ENCODE results near the gene DCUN1D1. TPM values are rescaled to one million over a fixed set of nuclear protein-coding genes. Genes with fewer than 3 reads are reported as not detected.
A peak's percentile ranks its signal among the peaks of the same experiment; 100 is the strongest.

Gene DCUN1D1
- total and polyA plus RNA-seq, 2 of the 8 experiments (the other 6 are each of a cell fraction or from before 2014, with no cell fraction given) = 6.8 to 70.3 TPM

DNA sequence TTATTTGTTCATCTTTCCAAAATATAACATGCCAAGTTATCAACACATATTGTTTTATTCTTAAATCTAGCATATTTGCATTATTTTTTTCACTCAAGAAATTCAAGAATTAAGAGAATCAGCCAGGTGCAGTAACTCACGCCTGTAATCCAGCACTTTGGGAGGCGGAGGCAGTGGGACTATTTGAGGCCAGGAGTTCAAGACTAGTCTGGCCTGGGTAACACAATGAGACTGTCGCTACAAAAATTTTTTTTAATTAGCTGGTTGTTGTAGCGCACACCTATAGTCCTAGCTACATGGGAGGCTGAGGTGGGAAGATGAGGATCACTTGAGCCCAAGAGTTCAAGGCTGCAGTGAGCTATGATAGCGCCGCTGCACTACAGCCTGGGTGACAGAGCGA, 10.5 kb downstream of the DCUN1D1 start:
- H3K23ac ChIP-seq (ENCODE audit: insufficient read length) = no peak overlapping the region
- no peak overlapping the region for H3K56ac ChIP-seq (replicated peaks; ENCODE audit: insufficient read length, low read depth, low read length)
- H3K27ac ChIP-seq (ENCODE audit: low read depth, low read length) = no peak overlapping the region
- ChIA-PET POLR2A (ENCODE audit: partially characterized antibody) (interaction anchor here (1.7 kb wide), 1 partner anchor 12 kb away, joined by 3 read pairs; no protein-coding TSS in a partner anchor), CTCF (ENCODE audit: partially characterized antibody) (interaction anchor here (1.6 to 1.9 kb wide), 2 partner anchors 9 to 12 kb away, joined by 4 read pairs; no protein-coding TSS in a partner anchor)
- no peak overlapping the region for H3K9ac ChIP-seq (replicated peaks in 1 of 4; ENCODE audit: extremely low read depth in 1 of 4, low read depth in 3 of 4, low read length in 3 of 4)
- no peak overlapping the region for H2BK5ac ChIP-seq (ENCODE audit: low read depth, low read length)
- H2BK20ac ChIP-seq (ENCODE audit: low read length) = no peak overlapping the region
- no peak overlapping the region for H3K4me2 ChIP-seq (ENCODE audit: insufficient read depth in 1 of 2, low read depth in 2 of 2, low read length in 2 of 2)
- H3K23me2 ChIP-seq (ENCODE audit: low read depth, low read length) = no peaks in the 10 kb centered on the region
- TF ChIP-seq SUZ12 (IDR thresholded peaks at IDR 0.05; ENCODE audit: low read length) (no peak), CTBP2 (IDR thresholded peaks at IDR 0.05; ENCODE audit: borderline replicate concordance, insufficient read depth, insufficient read length, low read length) (no peak), POLR2A (IDR thresholded peaks at IDR 0.05; ENCODE audit: control extremely low read depth in 1 of 2, low read depth in 2 of 2, low read length in 2 of 2) (no peak), NRF1 (IDR thresholded peaks at IDR 0.05; ENCODE audit: low read depth, low read length) (no peak), TEAD4 (IDR thresholded peaks at IDR 0.05; ENCODE audit: low read depth, low read length) (no peak), KDM5A (IDR thresholded peaks at IDR 0.05; ENCODE audit: low read length) (no peak), POLR2AphosphoS5 (IDR thresholded peaks at IDR 0.05; ENCODE audit: low read depth, low read length) (no peak), HDAC2 (IDR thresholded peaks at IDR 0.05; ENCODE audit: borderline replicate concordance in 1 of 2, low read depth in 2 of 2, low read length in 2 of 2) (no peak)
- no peak overlapping the region for H4K8ac ChIP-seq (ENCODE audit: extremely low read depth, insufficient read depth, low read length)
- H4K20me1 ChIP-seq (replicated peaks in 1 of 2; ENCODE audit: control insufficient read depth in 1 of 2, insufficient read depth in 2 of 2, low read length in 2 of 2) = peaks cover 0 to 2% of the 10 kb centered on the region in 2 experiments
- H4K5ac ChIP-seq (ENCODE audit: insufficient read length, low read depth, low read length) = no peak overlapping the region
- H3K4me3 ChIP-seq (ENCODE audit: extremely low read depth in 1 of 4, insufficient read depth in 2 of 4, low read depth in 3 of 4, low read length in 4 of 4) = no peak overlapping the region
- no peak overlapping the region for H3K14ac ChIP-seq (ENCODE audit: insufficient read length)
- DNase-seq (ENCODE audit: low read depth in 1 of 2, low spot score in 2 of 2) (no peak), FAIRE-seq (no peak)
- H3K18ac ChIP-seq (ENCODE audit: extremely low read depth, low read length) = 0 out of 2 replicates have a peak overlapping the region, but pooled peaks have one; percentile 15
- H2BK120ac ChIP-seq (replicated peaks; ENCODE audit: low read depth, low read length) = no peak overlapping the region
- H3K4me1 ChIP-seq (replicated peaks in 1 of 4; ENCODE audit: control insufficient read depth in 3 of 4, insufficient read depth in 4 of 4, low read length in 3 of 4) = peaks cover 0 to 3% (median 1%) of the 10 kb centered on the region in 4 experiments; a peak in 4 of 7 replicates
- peaks cover 0 to 95% of the 10 kb centered on the region in 2 experiments; a peak in 3 of 4 replicates for H3K79me2 ChIP-seq (ENCODE audit: control insufficient read depth in 1 of 2, insufficient read depth in 2 of 2, low read length in 2 of 2)
- no peak overlapping the region for H2BK15ac ChIP-seq (ENCODE audit: low read length)
- no peaks in the 10 kb centered on the region for H3K9me3 ChIP-seq (ENCODE audit: insufficient read depth in 2 of 2, low read depth in 1 of 2, low read length in 1 of 2)
- H2AFZ ChIP-seq (ENCODE audit: low read length) = no peak overlapping the region
- no peak overlapping the region for H2AK5ac ChIP-seq (ENCODE audit: low read depth, low read length)
- no peak overlapping the region for H4K91ac ChIP-seq (replicated peaks; ENCODE audit: insufficient read length, low read length)
- peaks cover 3% of the 10 kb centered on the region for H3K79me1 ChIP-seq (ENCODE audit: low read depth, low read length)
- no peak overlapping the region for H3K4ac ChIP-seq (replicated peaks; ENCODE audit: insufficient read length, low read depth, low read length)
- WGBS, 2 experiments (ENCODE audit: extremely low coverage in 1 of 2, insufficient coverage in 1 of 2, insufficient read length in 1 of 2, insufficient replicate concordance in 2 of 2, low coverage in 1 of 2, low lambda C conversion rate in 2 of 2, missing lambda C conversion rate in 1 of 2) = 91% methylated on average over 7 of the region's 7 CpGs; no CpG with 5 or more reads in 1 of the 2 experiments
- H3K36me3 ChIP-seq (ENCODE audit: control insufficient read depth in 2 of 4, insufficient read depth in 4 of 4, low read length in 3 of 4) = no peaks in the 10 kb centered on the region
- H3K27me3 ChIP-seq (replicated peaks in 1 of 4; ENCODE audit: control insufficient read depth in 3 of 4, extremely low read depth in 1 of 4, insufficient read depth in 3 of 4, low read length in 3 of 4) = no peaks in the 10 kb centered on the region
- no peak overlapping the region for H2BK12ac ChIP-seq (ENCODE audit: low read depth, low read length)
